Muscle layer of duodenum (tissue), 2 donors: ENCODE data around the gene PRF1.

Experiments
- H3K27ac ChIP-seq: one replicate; pipeline ENCODE4 v1.7.0; 2013; ENCODE audit warnings: mild to moderate bottlenecking, low read length
- H3K27me3 ChIP-seq: one replicate; pipeline ENCODE4 v1.7.0; 2013; ENCODE audit warnings: low read depth, mild to moderate bottlenecking, control low read depth, low read length
- H3K36me3 ChIP-seq, 2 donors: one replicate each; pipeline ENCODE4 v1.7.0; 2013; ENCODE audit warnings: low read length in 2 of 2, control low read depth in 1 of 2, mild to moderate bottlenecking in 1 of 2; ENCODE audit not compliant: insufficient read depth in 2 of 2, control insufficient read depth in 1 of 2
- H3K4me1 ChIP-seq, 2 donors: one replicate each; pipeline ENCODE4 v1.7.0; 2013; ENCODE audit warnings: low read length in 2 of 2, mild to moderate bottlenecking in 2 of 2, control low read depth in 1 of 2, moderate library complexity in 1 of 2; ENCODE audit not compliant: insufficient read depth in 2 of 2, control insufficient read depth in 1 of 2
- H3K4me3 ChIP-seq, 2 donors: one replicate each; pipeline ENCODE4 v1.7.0; 2013; ENCODE audit warnings: low read length in 2 of 2, low read depth in 1 of 2, mild to moderate bottlenecking in 1 of 2
- H3K9me3 ChIP-seq, 2 donors: one replicate each; pipeline ENCODE4 v1.7.0; 2013; ENCODE audit warnings: low read length in 2 of 2, control low read depth in 1 of 2, mild to moderate bottlenecking in 1 of 2; ENCODE audit not compliant: control insufficient read depth in 1 of 2
- donor health status: healthy.

The PRF1 gene

DNA sequence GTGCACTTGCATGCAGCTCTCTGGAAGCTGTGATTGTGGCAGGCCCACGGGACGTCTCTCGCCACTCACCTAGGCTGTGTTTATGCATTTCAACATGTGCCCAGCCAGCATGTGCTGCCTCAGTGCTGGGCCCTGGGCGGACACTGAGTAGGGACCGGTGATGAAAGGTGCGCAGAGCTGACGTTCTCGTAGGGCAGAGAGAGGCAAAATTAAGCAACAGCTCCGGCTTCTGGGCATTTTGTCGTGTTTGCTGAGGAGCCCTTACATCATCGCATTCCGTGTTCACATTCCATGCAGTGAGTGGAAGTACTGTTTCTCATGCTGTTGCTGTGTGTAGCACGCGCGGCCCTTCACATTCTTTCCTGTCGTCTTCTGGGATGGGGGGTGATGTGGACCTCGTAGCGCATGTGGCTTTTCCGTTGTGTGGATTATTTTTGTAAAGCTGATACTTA is 50.5 kb downstream of the PRF1 start:
- no peaks in the 10 kb centered on the region for H3K27me3 ChIP-seq
- H3K4me1 ChIP-seq: peaks cover 0 to 11% of the 10 kb centered on the region in 2 donors
- no peak overlapping the region for H3K4me3 ChIP-seq
- no peaks in the 10 kb centered on the region for H3K9me3 ChIP-seq
- no peaks in the 10 kb centered on the region for H3K36me3 ChIP-seq
- peak overlapping the region; percentile 22 for H3K27ac ChIP-seq

- Histone ChIP-seq H3K36me3 (no peaks in the 10 kb centered on the region), H3K27me3 (no peaks in the 10 kb centered on the region), H3K27ac (peak overlapping the region; percentile 22)
These were observed 51.1 kb downstream of the PRF1 start for GRCh38 chr10:70551466-70551865.

GRCh38 chr10:70550459-70550858 is 52.1 kb downstream of the PRF1 start:
- no peaks in the 10 kb centered on the region for H3K27me3 ChIP-seq
- no peak overlapping the region for H3K4me3 ChIP-seq
- peaks cover 0 to 11% of the 10 kb centered on the region in 2 donors for H3K4me1 ChIP-seq
- H3K9me3 ChIP-seq: no peaks in the 10 kb centered on the region
- H3K27ac ChIP-seq: no peak overlapping the region
- no peaks in the 10 kb centered on the region for H3K36me3 ChIP-seq

More at GRCh38 chr10:70551466-70551865, 51.1 kb downstream of the PRF1 start:
- H3K4me1 ChIP-seq: peaks cover 0 to 11% of the 10 kb centered on the region in 2 donors
- no peak overlapping the region for H3K4me3 ChIP-seq
- no peaks in the 10 kb centered on the region for H3K9me3 ChIP-seq

DNA sequence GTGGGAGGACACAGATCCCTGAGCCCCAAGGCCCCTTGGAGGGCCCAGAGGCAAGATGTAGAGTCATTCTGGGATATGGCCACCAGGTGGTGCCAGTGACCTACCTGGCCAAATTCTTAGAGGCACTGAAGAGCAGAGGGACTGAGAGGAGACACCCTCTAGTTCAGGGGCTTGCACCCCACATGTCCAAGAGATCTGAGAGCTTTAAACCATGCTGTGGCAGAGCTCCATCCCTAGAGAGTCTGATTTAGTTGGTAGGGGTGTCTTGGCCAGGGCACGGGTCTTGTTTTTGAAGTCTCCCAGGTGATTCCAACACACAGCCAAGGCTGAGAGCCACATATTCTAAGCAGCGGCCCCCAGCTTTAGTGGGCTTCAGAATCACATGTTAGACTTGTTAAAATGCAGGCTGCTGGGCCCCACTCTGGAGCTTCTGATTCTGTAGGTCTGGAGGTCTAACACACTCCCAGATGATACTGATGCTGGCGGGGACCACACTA is 52.5 kb downstream of the PRF1 start:
- H3K27ac ChIP-seq: no peak overlapping the region
- H3K9me3 ChIP-seq: no peaks in the 10 kb centered on the region
- H3K27me3 ChIP-seq: no peaks in the 10 kb centered on the region

GRCh38 chr10:70549351-70549961 is 53.1 kb downstream of the PRF1 start:
- Histone ChIP-seq H3K27ac (no peak overlapping the region), H3K4me3 (no peak overlapping the region), H3K27me3 (no peaks in the 10 kb centered on the region), H3K9me3 (no peaks in the 10 kb centered on the region), H3K4me1 (peaks cover 0 to 11% of the 10 kb centered on the region in 2 donors), H3K36me3 (no peaks in the 10 kb centered on the region)

More for the DNA sequence above, 52.5 kb downstream of the PRF1 start:
- Histone ChIP-seq H3K36me3 (no peaks in the 10 kb centered on the region), H3K4me3 (no peak overlapping the region), H3K4me1 (peaks cover 0 to 11% of the 10 kb centered on the region in 2 donors)
